ENCODE results near the gene HELZ2.

Gene HELZ2

GRCh38 chr20:63574156-63574828, at the start of gene HELZ2 (continued):
- TF ChIP-seq BCL11B (tag by site-specific recombination; IDR thresholded peaks at IDR 0.05; ENCODE audit: low read depth) (no peak), SCRT1 (tag by site-specific recombination; IDR thresholded peaks at IDR 0.05; ENCODE audit: borderline replicate concordance) (no peak), ZEB2 (tag by site-specific recombination; IDR thresholded peaks at IDR 0.05) (0 out of 2 replicates have a peak, but pooled peaks have one; percentile 28), ZNF37A (tag by site-specific recombination; IDR thresholded peaks at IDR 0.05) (no peak), ZNF274 (IDR thresholded peaks at IDR 0.05; ENCODE audit: low read length) (no peak), ZNF274 (tag by site-specific recombination; IDR thresholded peaks at IDR 0.05; ENCODE audit: borderline replicate concordance) (no peak), ZNF423 (tag by site-specific recombination; IDR thresholded peaks at IDR 0.05) (no peak), ZBTB26 (tag by site-specific recombination; optimal IDR thresholded peaks at IDR 0.05) (no peak), ZNF433 (tag by site-specific recombination; IDR thresholded peaks at IDR 0.05; ENCODE audit: low read depth) (no peak), ZNF488 (tag by site-specific recombination; IDR thresholded peaks at IDR 0.05) (no peak), YY2 (tag by site-specific recombination; IDR thresholded peaks at IDR 0.05) (no peak), CTCF (tag by site-specific recombination; IDR thresholded peaks at IDR 0.05) (no peak), ZNF157 (tag by site-specific recombination; IDR thresholded peaks at IDR 0.05) (no peak), ZNF621 (tag by site-specific recombination; IDR thresholded peaks at IDR 0.05) (no peak), ZNF23 (tag by site-specific recombination; IDR thresholded peaks at IDR 0.05; ENCODE audit: borderline replicate concordance) (no peak), ZNF513 (tag by site-specific recombination; IDR thresholded peaks at IDR 0.05) (no peak), KLF8 (tag by site-specific recombination; IDR thresholded peaks at IDR 0.05) (peak; percentile 72; the same call in 1 of the 2 replicates), ZNF610 (tag by site-specific recombination; IDR thresholded peaks at IDR 0.05; ENCODE audit: borderline replicate concordance) (0 out of 2 replicates have a peak, but pooled peaks have one; percentile 14), ZSCAN30 (tag by site-specific recombination; IDR thresholded peaks at IDR 0.05) (no peak), ZSCAN5A (tag by site-specific recombination; IDR thresholded peaks at IDR 0.05) (no peak; the same call in 1 of the 2 replicates), ZNF747 (tag by site-specific recombination; IDR thresholded peaks at IDR 0.05) (no peak), ZNF704 (tag by site-specific recombination; IDR thresholded peaks at IDR 0.05) (no peak), ZFP37 (tag by site-specific recombination; IDR thresholded peaks at IDR 0.05) (no peak), ZNF121 (tag by site-specific recombination; IDR thresholded peaks at IDR 0.05) (no peak), ZNF791 (tag by site-specific recombination; IDR thresholded peaks at IDR 0.05) (no peak), ZNF175 (tag by site-specific recombination; IDR thresholded peaks at IDR 0.05) (no peak), ZBTB20 (tag by site-specific recombination; IDR thresholded peaks at IDR 0.05) (peak; percentile 29; the same call in 1 of the 2 replicates), ZNF792 (tag by site-specific recombination; IDR thresholded peaks at IDR 0.05) (no peak), INSM2 (tag by site-specific recombination; IDR thresholded peaks at IDR 0.05) (no peak), ZNF184 (tag by site-specific recombination; IDR thresholded peaks at IDR 0.05) (no peak), GLI2 (tag by site-specific recombination; IDR thresholded peaks at IDR 0.05; ENCODE audit: borderline replicate concordance, low read depth) (no peak), ZNF239 (tag by site-specific recombination; IDR thresholded peaks at IDR 0.05) (no peak)

Data from HEK293 (cell line).